PFSK-1 (cell line): Measurements from ENCODE around the gene CCSER1.

Experiments used
- FOXP2 ChIP-seq: optimal IDR thresholded peaks from 2 replicates; pipeline ENCODE3; 2011; ENCODE audit warnings: borderline replicate concordance, control low read depth, inconsistent platforms; ENCODE audit not compliant: insufficient read depth; ENCODE audit errors: extremely low read length, extremely low read depth
- POLR2AphosphoS5 ChIP-seq: IDR thresholded peaks from 2 replicates; pipeline ENCODE4 v1.6.1; 2012; ENCODE audit warnings: low read depth, mild to moderate bottlenecking, control low read depth, low read length, moderate library complexity
- SIN3A ChIP-seq: IDR thresholded peaks from 2 replicates; pipeline ENCODE4 v1.6.1; 2012; ENCODE audit warnings: mild to moderate bottlenecking, low read length, moderate library complexity, borderline replicate concordance; ENCODE audit not compliant: insufficient read depth
- TAF1 ChIP-seq: IDR thresholded peaks from 2 replicates; pipeline ENCODE4 v1.6.1; 2012; ENCODE audit warnings: low read length, control low read depth, borderline replicate concordance; ENCODE audit not compliant: insufficient read depth
- TF ChIP-seq, protein P1 (sequence below), 2 experiments: IDR thresholded peaks; 2 replicates each; pipeline versions ENCODE4 v1.6.1 to v1.8.0; 2011 to 2012; ENCODE audit warnings: low read depth in 2 of 2, low read length in 2 of 2, control low read depth in 1 of 2, inconsistent platforms in 1 of 2, mild to moderate bottlenecking in 1 of 2, moderate library complexity in 1 of 2; ENCODE audit not compliant: insufficient read depth in 1 of 2

DNA sequence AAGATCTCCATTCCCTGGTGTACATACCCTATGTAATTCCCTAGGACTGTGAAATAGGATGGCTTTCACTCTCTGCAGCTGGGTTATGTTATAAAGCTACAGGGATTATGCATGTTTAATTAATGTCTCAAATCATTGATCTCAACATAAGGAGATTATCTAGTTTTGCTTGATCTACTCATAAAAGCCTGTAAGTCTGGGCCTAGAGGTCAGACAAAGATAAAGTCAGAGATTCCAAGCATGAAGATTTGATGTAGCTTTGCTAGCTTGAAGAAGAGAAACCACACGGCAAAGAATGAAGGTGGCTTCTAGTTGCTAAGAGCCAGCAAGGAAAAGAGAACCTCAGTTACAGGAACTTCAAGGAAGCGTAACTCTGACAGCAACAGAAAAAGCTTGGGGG is 456.9 kb downstream of the CCSER1 start:
- TF ChIP-seq POLR2AphosphoS5 (no peak), TAF1 (no peak), SIN3A (no peak), FOXP2 (no peak)
- TF ChIP-seq, protein P1, sequence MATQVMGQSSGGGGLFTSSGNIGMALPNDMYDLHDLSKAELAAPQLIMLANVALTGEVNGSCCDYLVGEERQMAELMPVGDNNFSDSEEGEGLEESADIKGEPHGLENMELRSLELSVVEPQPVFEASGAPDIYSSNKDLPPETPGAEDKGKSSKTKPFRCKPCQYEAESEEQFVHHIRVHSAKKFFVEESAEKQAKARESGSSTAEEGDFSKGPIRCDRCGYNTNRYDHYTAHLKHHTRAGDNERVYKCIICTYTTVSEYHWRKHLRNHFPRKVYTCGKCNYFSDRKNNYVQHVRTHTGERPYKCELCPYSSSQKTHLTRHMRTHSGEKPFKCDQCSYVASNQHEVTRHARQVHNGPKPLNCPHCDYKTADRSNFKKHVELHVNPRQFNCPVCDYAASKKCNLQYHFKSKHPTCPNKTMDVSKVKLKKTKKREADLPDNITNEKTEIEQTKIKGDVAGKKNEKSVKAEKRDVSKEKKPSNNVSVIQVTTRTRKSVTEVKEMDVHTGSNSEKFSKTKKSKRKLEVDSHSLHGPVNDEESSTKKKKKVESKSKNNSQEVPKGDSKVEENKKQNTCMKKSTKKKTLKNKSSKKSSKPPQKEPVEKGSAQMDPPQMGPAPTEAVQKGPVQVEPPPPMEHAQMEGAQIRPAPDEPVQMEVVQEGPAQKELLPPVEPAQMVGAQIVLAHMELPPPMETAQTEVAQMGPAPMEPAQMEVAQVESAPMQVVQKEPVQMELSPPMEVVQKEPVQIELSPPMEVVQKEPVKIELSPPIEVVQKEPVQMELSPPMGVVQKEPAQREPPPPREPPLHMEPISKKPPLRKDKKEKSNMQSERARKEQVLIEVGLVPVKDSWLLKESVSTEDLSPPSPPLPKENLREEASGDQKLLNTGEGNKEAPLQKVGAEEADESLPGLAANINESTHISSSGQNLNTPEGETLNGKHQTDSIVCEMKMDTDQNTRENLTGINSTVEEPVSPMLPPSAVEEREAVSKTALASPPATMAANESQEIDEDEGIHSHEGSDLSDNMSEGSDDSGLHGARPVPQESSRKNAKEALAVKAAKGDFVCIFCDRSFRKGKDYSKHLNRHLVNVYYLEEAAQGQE (IDR thresholded peaks at IDR 0.05; ENCODE audit: insufficient read depth in 1 of 2, low read depth in 2 of 2, low read length in 2 of 2) = no peak
